Chondrocyte (in vitro differentiated cells): ENCODE results near the gene KNTC1. TPM values are rescaled to one million over a fixed set of nuclear protein-coding genes. Genes with fewer than 3 reads are reported as not detected.
"Not testable (repeated sequence)": the region's sequence is repeated elsewhere in the genome, so short reads cannot be mapped to it uniquely, and the experiment has no call there.

Experiments
- DNase-seq: peaks from one replicate; pipeline ENCODE4 v3.0.0; 2021; ENCODE audit warnings: mixed read lengths, low spot score
- H3K27ac Mint-ChIP-seq: one replicate; pipeline ENCODE4 v1.8.0; 2021; ENCODE audit warnings: mild to moderate bottlenecking, moderate library complexity, mixed read lengths; ENCODE audit not compliant: unreplicated experiment
- H3K27me3 Mint-ChIP-seq: 2 replicates; pipeline ENCODE4 v1.8.0; 2021; ENCODE audit warnings: low read depth, mixed read lengths
- H3K36me3 Mint-ChIP-seq: 2 replicates; pipeline ENCODE4 v1.8.0; 2021; ENCODE audit warnings: low read depth, mixed read lengths
- H3K4me1 Mint-ChIP-seq: 2 replicates; pipeline ENCODE4 v1.8.0; 2021; ENCODE audit warnings: low read depth, mild to moderate bottlenecking, mixed read lengths
- H3K4me3 Mint-ChIP-seq: one replicate; pipeline ENCODE4 v1.8.0; 2021; ENCODE audit warnings: mild to moderate bottlenecking, moderate library complexity, mixed read lengths; ENCODE audit not compliant: unreplicated experiment
- H3K9me3 Mint-ChIP-seq: 2 replicates; pipeline ENCODE4 v1.8.0; 2021; ENCODE audit warnings: low read depth, mixed read lengths
- total RNA-seq: library from RNA; stranded (reverse); gene quantifications from 3 replicates; pipeline ENCODE4 v1.2.1, GENCODE V29; 2021
- TF ChIP-seq, protein P1 (sequence below): fragments of 200-600 bp; sonication (generic); IDR thresholded peaks from 2 replicates; pipeline ENCODE4 v1.5.0; 2021; ENCODE audit warnings: antibody characterized with exemption, mild to moderate bottlenecking, moderate library complexity

Gene KNTC1
- total RNA-seq, 1 donor from 2014 or later = 9.2 TPM

DNA sequence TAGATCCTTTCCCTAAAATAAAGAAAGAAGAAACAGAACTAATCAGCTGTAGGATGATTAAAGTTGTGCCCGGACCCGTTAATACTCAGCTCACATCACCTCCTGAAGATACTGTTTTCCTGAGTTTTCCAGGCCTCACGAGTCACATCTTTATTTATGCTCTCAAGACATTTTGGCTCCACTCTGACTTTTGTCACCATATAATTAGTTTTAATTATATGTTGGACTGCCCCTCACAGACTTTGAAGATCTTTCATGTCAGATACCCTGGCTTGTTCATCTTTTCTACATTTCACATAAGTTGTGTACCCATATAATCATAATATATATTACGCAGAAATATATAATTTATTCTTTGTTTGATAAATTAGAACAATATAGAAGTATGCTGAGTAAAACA lies 88.7 kb downstream of the KNTC1 start:
- Mint-ChIP-seq H3K4me1 (no peaks in the 10 kb centered on the region), H3K4me3 (no peak overlapping the region), H3K36me3 (peaks cover 8% of the 10 kb centered on the region), H3K9me3 (no peaks in the 10 kb centered on the region), H3K27ac (no peak overlapping the region), H3K27me3 (no peaks in the 10 kb centered on the region)
- TF ChIP-seq, protein P1, sequence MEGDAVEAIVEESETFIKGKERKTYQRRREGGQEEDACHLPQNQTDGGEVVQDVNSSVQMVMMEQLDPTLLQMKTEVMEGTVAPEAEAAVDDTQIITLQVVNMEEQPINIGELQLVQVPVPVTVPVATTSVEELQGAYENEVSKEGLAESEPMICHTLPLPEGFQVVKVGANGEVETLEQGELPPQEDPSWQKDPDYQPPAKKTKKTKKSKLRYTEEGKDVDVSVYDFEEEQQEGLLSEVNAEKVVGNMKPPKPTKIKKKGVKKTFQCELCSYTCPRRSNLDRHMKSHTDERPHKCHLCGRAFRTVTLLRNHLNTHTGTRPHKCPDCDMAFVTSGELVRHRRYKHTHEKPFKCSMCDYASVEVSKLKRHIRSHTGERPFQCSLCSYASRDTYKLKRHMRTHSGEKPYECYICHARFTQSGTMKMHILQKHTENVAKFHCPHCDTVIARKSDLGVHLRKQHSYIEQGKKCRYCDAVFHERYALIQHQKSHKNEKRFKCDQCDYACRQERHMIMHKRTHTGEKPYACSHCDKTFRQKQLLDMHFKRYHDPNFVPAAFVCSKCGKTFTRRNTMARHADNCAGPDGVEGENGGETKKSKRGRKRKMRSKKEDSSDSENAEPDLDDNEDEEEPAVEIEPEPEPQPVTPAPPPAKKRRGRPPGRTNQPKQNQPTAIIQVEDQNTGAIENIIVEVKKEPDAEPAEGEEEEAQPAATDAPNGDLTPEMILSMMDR = no peak
- DNase-seq = no peak

- H3K4me1 Mint-ChIP-seq = peaks cover 4% of the 10 kb centered on the region
- no peaks in the 10 kb centered on the region for H3K27me3 Mint-ChIP-seq
- H3K4me3 Mint-ChIP-seq = no peak overlapping the region
- no peak for DNase-seq
- peaks cover 2% of the 10 kb centered on the region for H3K36me3 Mint-ChIP-seq
- TF ChIP-seq, protein P1 = no peak
- no peaks in the 10 kb centered on the region for H3K9me3 Mint-ChIP-seq
- no peak overlapping the region for H3K27ac Mint-ChIP-seq
These were observed 108.4 kb downstream of the KNTC1 start for GRCh38 chr12:122635471-122635870.

GRCh38 chr12:122643207-122643805 lies 116.3 kb downstream of the KNTC1 start:
- Mint-ChIP-seq H3K9me3 (no peaks in the 10 kb centered on the region), H3K27me3 (no peaks in the 10 kb centered on the region), H3K4me3 (no peak overlapping the region), H3K4me1 (no peaks in the 10 kb centered on the region), H3K27ac (no peak overlapping the region), H3K36me3 (no peaks in the 10 kb centered on the region)
- DNase-seq = no peak
- TF ChIP-seq, protein P1 = no peak

GRCh38 chr12:122646517-122647217 lies 119.6 kb downstream of the KNTC1 start:
- TF ChIP-seq, protein P1 = no peak
- H3K27me3 Mint-ChIP-seq = no peaks in the 10 kb centered on the region
- H3K4me1 Mint-ChIP-seq = peaks cover 3% of the 10 kb centered on the region
- no peak overlapping the region for H3K4me3 Mint-ChIP-seq
- no peaks in the 10 kb centered on the region for H3K9me3 Mint-ChIP-seq
- no peak for DNase-seq
- no peak overlapping the region for H3K27ac Mint-ChIP-seq
- no peaks in the 10 kb centered on the region for H3K36me3 Mint-ChIP-seq

GRCh38 chr12:122651520-122652224 lies 124.6 kb downstream of the KNTC1 start:
- Mint-ChIP-seq H3K4me1 (peaks cover 3% of the 10 kb centered on the region), H3K9me3 (no peaks in the 10 kb centered on the region), H3K4me3 (no peak overlapping the region), H3K27me3 (no peaks in the 10 kb centered on the region), H3K36me3 (no peaks in the 10 kb centered on the region), H3K27ac (no peak overlapping the region)
- TF ChIP-seq, protein P1 = no peak
- DNase-seq = no peak

DNA sequence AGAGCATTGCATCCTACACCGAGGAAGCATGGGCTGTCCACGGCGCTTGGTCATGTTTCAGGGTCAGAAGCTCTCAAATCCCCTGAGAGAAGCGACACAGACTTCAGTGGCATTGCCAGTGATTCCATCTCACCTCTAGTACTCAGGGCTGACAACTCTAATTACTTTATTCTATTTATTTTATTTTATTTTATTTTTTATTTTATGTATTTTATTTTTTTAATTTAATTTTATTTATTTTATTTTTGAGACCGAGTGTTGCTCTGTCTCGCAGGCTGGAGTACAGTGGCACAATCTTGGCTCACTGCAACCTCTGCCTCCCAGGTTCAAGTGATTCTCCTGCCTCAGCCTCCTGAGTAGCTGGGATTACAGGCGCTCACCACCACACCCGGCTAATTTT lies 126.2 kb downstream of the KNTC1 start:
- H3K36me3 Mint-ChIP-seq, DNase-seq, H3K4me3 Mint-ChIP-seq, H3K27ac Mint-ChIP-seq, H3K27me3 Mint-ChIP-seq, H3K4me1 Mint-ChIP-seq, H3K9me3 Mint-ChIP-seq: not testable (repeated sequence)
